Skeletal muscle cell (primary cell): Measurements from ENCODE around the gene PPFIA3.

Source experiments
- DNase-seq: peaks from one replicate; pipeline ENCODE4 v3.0.0-alpha.2; 2010; ENCODE audit warnings: low read depth
- H3K4me3 ChIP-seq: 2 replicates; pipeline ENCODE4 v1.5.1; 2011; ENCODE audit warnings: low read depth, mild to moderate bottlenecking, control low read depth, low read length, moderate library complexity

Gene PPFIA3

DNA sequence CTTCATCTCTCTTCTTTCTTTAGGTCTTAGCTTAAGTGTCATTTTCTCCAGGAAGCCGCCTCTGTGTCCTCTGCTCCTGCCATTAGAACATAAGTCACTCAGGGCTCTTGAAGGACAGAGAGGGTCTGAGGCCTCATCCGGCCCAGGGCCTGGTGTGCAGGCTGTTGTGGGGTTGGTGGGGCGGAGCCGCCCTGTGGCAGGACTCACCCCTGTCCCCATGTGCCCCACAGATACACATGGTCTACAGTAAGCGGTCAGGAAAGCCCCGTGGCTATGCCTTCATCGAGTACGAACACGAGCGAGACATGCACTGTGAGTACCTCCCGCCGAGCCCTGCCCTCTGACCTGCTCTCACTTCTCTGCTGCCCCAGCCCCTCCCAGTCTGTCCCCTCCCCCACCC is 18.2 kb upstream of the PPFIA3 start:
- no peak for DNase-seq

DNA sequence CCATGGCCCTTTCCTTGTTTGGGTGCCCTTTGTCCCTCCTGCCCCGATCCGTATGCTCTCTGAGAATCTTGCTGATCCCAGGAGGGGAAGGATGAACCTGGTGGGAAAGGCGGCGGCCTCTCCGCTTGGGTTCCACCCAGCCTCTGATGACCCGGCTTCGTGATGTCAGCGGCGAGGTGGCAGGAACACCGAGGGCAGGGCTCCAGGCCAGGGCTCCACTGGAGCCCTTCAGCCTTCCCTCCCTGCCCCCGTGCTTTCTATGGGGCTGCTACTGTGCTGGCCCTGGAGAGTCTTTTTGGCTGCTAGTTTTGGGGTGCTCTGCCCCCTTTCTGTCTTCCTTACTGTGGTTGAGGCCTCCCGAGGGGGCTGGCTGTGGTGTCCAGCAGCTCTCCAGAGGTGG is 17.0 kb upstream of the PPFIA3 start:
- no peak for DNase-seq

More for the DNA sequence above, 18.2 kb upstream of the PPFIA3 start:
- H3K4me3 ChIP-seq = no peak overlapping the region

DNA sequence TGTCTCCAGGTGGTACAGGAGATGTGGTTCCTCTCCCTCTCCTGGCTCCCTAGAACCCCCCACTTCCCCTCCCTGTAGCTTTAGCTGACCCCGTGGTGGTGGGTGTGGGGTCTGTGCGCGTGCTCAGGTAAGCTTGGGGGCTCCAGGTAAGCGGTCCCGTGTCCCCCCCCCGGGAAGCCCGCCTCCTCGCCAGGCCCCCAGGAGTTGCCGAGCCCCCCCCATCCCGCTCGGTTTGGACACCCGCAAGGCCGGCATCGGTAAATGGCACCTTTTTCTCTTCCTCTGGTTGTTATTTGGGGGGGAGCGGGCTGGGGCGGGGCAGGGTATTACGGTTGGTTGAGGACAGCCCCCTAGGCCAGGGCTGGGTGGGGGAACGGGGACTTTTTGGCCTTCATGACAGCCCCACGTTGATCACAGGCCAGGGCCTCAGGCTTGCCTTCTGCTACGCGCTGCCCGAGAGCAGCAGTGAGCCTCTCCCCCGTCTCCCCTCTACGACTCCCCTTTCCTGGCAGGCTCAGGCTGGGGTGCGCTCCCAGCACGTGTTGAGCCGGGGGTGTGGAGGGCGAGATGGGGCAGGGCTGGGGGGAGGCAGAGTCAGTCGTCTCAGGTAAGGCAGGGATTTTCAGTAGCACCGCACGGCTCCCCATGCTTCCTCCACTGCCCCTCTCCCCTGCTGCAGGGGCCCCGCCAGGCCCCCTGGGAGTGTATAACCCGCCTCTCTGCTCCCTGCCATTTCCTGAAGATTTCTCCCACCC is 15.8 kb upstream of the PPFIA3 start:
- no peak overlapping the region for H3K4me3 ChIP-seq
- no peak for DNase-seq

More for the DNA sequence above, 17.0 kb upstream of the PPFIA3 start:
- no peak overlapping the region for H3K4me3 ChIP-seq

DNA sequence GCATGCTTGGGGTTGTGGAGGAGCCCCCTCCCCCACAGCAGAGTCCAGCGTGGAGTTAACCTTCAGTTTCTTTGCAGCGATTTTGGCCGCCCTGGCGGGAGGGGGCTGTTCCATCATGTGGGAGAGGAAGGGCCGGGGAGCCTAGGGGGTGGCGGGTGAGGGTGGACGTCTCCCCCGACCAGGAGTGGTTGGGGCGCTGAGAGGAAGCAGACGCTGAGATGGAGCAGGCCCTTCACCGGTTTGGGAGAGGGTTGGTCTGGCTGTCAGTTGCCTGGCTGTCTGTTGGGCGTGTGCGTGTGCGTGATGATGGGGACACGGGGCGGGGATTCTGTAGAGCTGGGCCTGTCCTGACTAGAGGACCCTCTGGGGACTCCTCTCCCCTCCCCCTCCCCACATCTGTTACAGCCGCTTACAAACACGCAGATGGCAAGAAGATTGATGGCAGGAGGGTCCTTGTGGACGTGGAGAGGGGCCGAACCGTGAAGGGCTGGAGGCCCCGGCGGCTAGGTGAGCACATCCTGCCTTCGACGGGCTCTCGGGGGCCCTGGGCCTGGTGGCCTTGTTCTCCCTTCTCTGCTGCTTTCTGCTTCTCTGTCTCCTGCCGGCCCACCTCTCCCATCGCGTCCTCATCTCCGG is 15.0 kb upstream of the PPFIA3 start:
- no peak for DNase-seq
- no peak overlapping the region for H3K4me3 ChIP-seq

DNA sequence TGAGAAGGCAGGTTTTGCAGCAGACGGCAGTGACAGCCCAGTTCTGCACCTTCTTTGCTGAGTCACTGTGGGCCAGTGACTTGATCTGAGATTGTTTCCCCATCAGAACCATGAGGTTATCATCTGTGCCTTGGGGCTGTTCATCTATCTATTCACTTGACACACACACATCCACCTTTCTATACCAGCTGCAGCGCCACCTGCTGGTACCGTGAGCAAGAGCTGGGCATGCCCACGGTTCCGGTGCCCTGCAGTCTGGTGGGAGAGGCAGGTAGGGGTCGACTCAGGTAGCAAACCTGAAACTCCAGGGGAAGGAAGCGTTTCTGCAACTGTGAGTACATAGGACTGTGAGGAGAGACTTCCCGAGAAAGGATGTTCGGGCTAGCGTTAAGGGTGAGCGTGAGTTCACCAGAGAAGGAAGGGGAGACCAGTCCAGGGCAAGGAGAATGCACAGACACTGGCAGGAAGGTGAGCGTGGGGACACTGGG is 12.7 kb upstream of the PPFIA3 start:
- DNase-seq = no peak
- H3K4me3 ChIP-seq = no peak overlapping the region

DNA sequence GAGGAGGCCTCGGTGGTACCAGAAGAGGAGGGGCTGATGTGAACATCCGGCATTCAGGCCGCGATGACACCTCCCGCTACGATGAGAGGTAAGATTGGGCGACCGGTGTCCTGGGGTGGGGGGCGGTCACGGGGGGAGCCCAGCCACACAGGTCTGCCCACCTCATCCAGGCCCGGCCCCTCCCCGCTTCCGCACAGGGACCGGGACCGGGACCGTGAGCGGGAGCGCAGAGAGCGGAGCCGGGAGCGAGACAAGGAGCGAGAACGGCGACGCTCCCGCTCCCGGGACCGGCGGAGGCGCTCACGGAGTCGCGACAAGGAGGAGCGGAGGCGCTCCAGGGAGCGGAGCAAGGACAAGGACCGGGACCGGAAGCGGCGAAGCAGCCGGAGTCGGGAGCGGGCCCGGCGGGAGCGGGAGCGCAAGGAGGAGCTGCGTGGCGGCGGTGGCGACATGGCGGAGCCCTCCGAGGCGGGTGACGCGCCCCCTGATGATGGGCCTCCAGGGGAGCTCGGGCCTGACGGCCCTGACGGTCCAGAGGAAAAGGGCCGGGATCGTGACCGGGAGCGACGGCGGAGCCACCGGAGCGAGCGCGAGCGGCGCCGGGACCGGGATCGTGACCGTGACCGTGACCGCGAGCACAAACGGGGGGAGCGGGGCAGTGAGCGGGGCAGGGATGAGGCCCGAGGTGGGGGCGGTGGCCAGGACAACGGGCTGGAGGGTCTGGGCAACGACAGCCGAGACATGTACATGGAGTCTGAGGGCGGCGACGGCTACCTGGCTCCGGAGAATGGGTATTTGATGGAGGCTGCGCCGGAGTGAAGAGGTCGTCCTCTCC is 11.5 kb upstream of the PPFIA3 start:
- H3K4me3 ChIP-seq = no peak overlapping the region
- DNase-seq = no peak

DNA sequence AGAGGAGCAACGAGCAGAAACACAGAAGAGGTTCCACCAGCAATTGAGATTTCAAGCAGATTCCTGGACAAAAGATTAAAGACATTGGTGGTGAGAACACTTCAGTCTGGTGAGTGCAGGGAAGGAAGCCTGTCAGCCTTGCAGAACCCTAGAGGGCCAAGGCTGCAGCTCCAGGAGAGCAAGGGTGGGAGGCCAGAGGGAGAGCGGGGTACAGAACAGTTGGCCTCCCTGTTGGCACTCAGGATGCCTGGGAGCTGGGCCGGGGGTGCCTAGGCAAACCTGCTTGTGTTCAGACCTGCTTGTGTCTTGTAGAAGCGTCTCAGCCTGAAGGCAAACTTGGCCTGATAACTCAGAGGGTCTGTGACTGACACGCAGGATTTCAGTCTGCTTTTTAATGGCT is 10.3 kb upstream of the PPFIA3 start:
- DNase-seq = no peak
- H3K4me3 ChIP-seq = no peak overlapping the region

DNA sequence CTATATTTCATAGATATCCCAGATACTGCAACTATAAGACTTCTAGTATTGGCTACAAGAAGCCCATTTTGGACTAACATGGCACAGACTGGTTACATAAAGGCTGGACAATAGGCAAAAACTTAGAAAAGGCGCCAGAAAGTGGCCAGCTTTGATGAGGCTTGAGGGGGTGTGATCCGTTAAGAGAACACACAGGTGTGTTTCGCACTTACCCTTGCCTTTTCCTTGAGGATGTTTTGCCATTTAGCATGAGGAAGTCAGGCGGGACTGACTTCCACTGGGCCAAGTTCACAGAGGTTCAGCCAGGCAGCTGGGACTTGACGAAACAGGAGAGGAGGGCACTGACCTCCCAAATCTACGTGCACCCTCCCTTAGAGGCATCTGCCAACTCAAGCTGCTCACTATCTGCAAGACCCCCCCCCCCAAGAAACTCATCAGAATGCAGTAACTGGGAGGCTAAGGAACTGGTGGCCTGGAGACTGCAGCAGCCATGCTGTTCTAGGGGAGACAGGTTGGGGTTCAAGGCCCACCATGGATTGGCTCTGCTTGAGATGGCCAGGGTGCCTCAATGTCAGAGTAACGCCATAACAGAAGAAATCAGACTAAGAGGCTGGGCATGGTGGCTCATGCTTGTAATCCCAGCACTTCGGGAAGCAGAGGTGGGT is 9.6 kb upstream of the PPFIA3 start:
- no peak for DNase-seq
- H3K4me3 ChIP-seq = no peak overlapping the region

DNA sequence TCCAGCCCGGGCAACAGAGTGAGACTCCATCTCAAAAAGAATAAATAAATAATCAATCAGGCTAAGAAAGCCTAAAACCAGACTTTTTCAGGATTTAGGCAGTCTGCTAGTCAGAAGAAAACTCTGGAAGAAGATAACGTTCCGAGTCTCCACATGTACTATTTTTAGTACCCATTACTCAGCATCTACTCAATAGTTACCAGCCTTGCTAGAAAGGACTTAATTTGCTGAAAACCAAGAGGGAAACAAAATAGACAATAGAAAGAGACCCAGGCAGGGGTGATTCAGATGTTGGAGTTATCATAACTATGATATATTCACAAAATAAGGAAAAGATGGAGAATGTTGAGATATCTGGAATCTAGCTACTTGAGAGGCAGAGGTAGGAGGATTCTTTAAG is 8.8 kb upstream of the PPFIA3 start:
- no peak overlapping the region for H3K4me3 ChIP-seq
- no peak for DNase-seq

DNA sequence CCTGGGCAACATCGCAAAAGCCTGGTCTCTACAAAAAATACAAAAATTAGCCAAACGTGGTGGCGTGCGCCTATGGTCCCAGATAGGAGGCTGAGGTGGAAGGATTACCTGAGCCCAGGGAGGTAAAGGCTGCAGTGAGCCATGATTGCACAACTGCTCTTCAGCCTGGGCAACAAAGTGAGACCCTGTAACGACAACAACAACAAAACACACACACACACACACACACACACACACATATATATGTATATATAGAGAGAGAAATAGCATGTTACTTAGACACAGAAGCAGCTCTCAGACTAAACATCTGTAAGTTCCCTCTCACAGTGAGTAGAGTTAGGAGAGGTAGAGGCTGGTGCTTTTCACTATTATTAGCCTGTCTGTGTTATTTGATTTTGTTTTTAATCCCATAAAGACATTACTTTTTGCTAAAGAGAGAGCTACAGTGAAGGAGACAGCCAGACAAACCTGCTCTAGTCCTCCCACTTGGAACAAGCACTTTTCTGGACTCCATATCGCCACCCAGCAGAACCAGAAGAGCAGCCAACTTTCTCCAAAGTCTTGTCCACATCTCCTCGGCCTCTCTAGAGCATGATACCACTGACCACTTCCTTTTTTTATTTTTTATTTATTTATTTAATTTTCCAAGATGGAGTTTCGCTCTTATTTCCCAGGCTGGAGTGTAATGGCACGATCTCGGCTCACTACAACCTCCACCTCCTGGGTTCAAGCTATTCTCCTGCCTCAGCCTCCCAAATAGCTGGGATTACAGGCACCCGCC is 7.9 kb upstream of the PPFIA3 start:
- H3K4me3 ChIP-seq = no peak overlapping the region
- DNase-seq = no peak

DNA sequence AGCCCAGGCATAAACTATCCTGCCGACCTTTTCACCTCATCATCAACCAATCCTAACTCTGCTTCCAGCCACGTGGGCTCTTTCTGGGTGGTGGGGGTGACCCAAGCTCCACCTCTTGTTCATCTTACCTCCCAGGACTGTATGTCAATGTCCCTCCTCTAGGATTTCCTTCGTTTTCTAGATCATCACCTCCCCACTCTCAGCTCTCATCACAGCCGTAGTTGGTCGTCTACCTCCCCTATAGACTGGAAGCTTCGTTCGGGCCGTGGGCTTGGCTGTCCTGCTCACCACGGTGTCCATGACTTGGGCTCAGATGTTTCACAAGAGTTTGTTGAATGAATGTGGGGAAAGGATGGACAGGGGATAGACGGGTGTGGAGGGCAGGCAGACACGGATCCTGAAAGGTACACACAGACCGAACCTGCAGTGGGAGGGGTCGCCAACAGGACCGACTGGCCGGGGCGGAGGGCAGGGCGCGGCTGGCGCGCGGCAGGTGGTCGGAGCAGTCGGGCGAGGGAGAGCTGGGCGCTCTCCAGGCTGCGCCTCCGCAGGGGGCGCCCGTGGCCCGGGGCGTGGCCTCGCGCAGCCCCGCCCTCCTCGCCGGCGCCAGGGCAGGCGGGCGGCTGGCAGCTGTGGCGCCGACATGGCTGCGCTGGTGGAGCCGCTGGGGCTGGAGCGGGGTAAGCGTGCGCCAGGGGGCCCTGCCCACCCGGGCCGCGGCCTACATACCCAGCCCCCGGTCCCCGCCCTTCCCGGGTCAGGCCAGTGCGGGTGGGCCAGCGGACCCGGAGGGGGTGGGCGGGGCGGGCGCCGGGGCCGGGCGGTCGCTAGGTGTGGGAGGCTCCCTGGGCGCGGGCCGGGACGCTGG is 5.3 kb upstream of the PPFIA3 start, which contains the start of gene LIN7B:
Gene LIN7B, plus strand, starts transcription at position 609 of the 868 bp plus-strand sequence. Its CDS starts 35 bp downstream, at position 644.
- no peak for DNase-seq
- peak within 1 kb of the TSS; percentile 76 for H3K4me3 ChIP-seq

DNA sequence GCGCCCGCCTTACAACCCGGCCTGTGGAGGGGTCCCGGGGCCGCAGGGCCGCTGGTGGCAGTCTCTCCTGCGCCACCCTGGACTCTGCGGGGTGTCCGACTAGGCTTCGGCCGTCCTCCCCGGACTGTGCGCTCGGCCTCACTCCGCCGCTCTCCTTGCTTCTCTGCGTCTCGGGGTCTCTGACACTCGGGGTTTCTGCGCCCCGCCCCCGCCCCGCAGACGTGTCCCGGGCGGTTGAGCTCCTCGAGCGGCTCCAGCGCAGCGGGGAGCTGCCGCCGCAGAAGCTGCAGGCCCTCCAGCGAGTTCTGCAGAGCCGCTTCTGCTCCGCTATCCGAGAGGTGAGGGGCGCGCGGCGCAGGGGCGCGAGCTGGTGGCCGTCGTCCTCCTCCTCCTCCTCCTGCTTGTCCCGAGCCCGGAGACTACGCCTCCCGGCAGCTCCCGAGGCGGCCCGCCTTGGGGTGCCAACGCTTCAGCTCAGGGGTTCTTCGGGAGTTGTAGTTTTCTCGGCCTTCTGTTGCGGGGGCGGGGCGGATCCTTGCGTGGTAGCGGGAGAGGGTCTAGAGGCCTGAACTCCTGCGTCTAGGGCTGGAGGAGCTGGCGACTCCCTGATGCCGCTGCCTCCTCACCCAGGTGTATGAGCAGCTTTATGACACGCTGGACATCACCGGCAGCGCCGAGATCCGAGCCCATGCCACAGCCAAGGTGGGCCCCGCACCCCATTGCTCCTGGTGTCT is 4.5 kb upstream of the PPFIA3 start:
- peak overlapping the region; percentile 76 for H3K4me3 ChIP-seq
- DNase-seq = no peak

DNA sequence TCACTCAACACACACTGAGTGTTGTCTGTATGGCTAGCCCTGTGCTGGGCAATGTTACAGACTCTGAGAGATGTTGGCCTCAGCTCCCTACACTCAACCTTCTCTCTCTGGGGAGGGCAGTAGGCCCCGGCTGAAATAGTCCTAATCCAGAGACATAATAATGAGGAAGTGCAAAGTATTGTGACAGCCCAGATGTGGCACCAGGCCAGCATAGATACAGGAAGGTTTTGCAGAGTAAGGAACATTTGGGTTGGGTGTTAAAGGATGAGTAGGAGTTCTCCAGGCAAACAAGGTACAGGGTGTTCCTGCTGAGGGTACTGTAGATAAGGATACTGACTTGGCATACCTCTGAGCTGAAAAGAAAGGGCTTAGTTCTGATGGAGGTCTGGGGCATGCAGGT is 2.8 kb upstream of the PPFIA3 start:
- no peak for DNase-seq

DNA sequence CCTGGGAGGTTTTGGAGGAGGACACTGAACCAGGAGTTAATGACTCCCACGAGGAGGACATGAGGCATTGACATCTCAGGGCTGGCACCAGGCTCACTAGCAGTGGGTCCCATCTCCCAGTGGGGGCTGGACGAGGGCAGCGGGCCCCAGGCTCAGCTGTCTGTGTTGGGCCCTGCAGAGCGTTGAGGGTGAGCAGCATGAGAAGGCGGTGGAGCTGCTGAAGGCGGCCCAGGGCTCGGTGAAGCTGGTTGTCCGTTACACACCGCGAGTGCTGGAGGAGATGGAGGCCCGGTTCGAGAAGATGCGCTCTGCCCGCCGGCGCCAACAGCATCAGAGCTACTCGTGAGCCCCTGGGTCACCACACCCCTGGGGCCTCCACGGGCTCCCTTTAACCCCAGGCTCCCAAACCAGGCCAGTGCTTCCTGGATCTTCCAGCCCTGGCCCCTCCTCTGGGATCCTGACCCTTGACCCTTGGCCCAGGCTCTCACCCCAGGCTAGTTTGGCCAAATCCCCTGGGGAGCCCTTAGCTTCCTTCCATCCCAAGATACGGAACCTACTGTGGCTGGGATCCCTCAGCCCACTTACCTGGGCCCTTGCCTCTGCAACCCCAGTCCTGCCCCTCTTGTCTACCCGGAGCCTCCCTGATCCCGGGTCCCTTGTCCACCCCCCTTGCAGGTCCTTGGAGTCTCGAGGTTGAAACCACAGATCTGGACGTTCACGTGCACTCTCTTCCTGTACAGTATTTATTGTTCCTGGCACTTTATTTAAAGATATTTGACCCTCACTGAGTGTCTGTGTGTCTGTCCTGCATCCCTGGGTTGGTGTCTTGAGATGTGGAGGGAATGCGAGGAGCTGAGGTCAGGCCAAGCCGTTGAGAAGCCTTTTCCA is 1.4 kb upstream of the PPFIA3 start:
- H3K4me3 ChIP-seq = peak overlapping the region; percentile 70
- no peak for DNase-seq

More for the DNA sequence above, 2.8 kb upstream of the PPFIA3 start:
- H3K4me3 ChIP-seq = no peak overlapping the region

DNA sequence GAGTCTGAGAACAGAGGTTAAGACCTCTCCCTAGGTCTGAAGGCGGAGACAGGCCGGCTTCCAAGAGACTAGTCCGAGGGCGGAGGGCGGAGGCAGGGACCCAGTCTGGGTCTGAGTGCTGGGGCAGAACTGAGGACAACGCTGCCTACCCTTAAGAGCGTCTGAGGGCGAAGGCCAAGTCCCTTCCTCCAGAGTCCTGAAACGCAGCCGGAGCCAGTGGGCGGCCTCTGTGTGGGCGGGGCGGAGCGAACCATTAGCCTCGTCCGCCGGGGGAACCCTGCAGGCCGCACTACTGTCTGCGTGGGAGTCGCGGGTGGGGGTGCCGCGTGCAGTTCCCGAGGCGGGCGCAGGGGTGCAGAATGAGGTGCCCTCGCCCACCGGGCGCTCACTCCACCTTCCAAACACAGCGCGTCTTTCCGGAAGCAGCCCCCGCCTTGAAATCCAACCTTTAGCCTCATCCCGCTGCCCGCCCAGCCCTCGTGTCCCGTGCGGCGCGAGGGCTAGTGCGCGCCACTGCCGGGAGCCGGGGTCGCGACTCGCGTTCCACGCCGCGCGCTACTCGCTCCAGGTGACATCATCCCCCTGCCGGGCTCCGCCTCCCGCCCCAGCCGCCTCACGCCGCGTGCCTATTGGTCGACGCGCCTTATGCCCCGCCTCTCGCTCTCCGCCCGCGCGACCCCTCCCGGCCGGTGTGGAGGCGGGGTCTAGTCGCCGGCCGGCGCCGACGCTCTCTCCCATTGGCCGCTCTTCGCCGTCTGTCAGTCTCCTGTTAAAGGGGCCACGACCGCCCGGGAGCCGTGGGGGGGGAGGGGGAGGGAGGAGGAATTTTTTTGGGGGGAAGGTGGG is 556 bp upstream of the PPFIA3 start, which contains the start of gene C19orf73:
Gene C19orf73, minus strand, starts transcription at position 579 of the 846 bp plus-strand sequence. Its CDS starts 121 bp downstream, at position 458.
- DNase-seq = peak; percentile 76
- peak within 1 kb of the TSS; percentile 70 for H3K4me3 ChIP-seq
